WTC11 (cell line): ENCODE results near the gene MOB3B.

Experiments used
- CTCF ChIP-seq: fragments of 200-600 bp; IDR thresholded peaks from 2 replicates; pipeline ENCODE4 v1.8.0; 2022; ENCODE audit warnings: antibody characterized with exemption
- ESRRA ChIP-seq: sonication (generic); formaldehyde crosslinking; IDR thresholded peaks from 2 replicates; pipeline ENCODE4 v1.8.1; 2022; ENCODE audit warnings: mild to moderate bottlenecking, missing genetic modification reagents, borderline replicate concordance
- NFE2L1 ChIP-seq: sonication (generic); formaldehyde crosslinking; IDR thresholded peaks from 2 replicates; pipeline ENCODE4 v1.8.1; 2023; ENCODE audit warnings: missing genetic modification reagents
- TF ChIP-seq, protein P1 (sequence below): sonication (generic); formaldehyde crosslinking; IDR thresholded peaks from 2 replicates; pipeline ENCODE4 v1.8.0; 2022; ENCODE audit warnings: mild to moderate bottlenecking, missing genetic modification reagents
- TF ChIP-seq, protein P2 (sequence below): sonication (generic); formaldehyde crosslinking; IDR thresholded peaks from 2 replicates; pipeline ENCODE4 v1.8.1; 2022; ENCODE audit warnings: missing genetic modification reagents, borderline replicate concordance

GRCh38 chr9:27329291-27329690 lies 200.3 kb downstream of the MOB3B start:
- no peak for TF ChIP-seq CTCF
- TF ChIP-seq, protein P1, sequence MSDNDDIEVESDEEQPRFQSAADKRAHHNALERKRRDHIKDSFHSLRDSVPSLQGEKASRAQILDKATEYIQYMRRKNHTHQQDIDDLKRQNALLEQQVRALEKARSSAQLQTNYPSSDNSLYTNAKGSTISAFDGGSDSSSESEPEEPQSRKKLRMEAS (CRISPR knock-in tag): no peak
- no peak for TF ChIP-seq NFE2L1
- TF ChIP-seq, protein P2, sequence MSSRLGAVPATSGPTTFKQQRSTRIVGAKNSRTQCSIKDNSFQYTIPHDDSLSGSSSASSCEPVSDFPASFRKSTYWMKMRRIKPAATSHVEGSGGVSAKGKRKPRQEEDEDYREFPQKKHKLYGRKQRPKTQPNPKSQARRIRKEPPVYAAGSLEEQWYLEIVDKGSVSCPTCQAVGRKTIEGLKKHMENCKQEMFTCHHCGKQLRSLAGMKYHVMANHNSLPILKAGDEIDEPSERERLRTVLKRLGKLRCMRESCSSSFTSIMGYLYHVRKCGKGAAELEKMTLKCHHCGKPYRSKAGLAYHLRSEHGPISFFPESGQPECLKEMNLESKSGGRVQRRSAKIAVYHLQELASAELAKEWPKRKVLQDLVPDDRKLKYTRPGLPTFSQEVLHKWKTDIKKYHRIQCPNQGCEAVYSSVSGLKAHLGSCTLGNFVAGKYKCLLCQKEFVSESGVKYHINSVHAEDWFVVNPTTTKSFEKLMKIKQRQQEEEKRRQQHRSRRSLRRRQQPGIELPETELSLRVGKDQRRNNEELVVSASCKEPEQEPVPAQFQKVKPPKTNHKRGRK (CRISPR knock-in tag): no peak
- no peak for TF ChIP-seq ESRRA (CRISPR knock-in tag)
